ENCODE measurements around the gene STXBP6.

Gene STXBP6

DNA sequence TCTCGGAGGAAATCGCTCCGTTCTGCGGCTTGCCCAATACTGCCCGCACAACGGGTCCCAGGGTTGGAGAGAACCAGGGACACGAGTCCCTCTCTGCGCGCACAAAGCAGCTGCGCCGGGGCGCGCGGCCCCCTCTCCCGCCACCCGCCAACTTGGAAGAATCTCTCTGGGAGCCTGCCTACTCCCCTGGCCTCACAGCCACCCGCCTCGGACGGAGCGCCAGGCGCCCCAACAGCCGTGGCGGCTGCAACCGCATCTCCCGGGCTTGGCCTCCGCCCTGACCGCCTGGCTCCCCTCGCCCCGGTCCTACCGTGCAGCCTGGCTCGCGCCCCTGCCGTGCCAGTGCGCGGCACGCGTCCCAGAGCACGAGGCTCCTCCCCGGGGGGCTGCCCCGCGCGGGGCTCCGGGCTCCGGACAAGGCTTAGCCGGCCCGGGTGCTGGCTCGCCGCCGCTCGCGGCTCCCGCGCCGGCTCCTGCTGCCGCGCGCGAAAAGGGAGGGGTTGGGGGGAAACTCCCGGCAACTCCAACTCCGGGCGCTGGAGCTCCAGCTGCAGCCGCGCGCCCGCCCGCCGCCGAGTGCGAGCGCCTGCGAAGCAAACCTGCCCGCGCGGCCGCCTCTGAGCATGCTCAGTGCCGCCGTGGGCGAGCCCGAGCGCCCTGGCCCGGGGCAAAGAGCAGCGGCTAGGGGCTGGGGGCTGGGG, at the start of gene STXBP6:
STXBP6 (minus strand) TSS at position 580 of the 701 bp plus-strand sequence. CDS start 75,329 bp downstream, outside the sequence.
- peak; percentile 69 for DNase-seq (ENCODE audit: low read depth)

DNA sequence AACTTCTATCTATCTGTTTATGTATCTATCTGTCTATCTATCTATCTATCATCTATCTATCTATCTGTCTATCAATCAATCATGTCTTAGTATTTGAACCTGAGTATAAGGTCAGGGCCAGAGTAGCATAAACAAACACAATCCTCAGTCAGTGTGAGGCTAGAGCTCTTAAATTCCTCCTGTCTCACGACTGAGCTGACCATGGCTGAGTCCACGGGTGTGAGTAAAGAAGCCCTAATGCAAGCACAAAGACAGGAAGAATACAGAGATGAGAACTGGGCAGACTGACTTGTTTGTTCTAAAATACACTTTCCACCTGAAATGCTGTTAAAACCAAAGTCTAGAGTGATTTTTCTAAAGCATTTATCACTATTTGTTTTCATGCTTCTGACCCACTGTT, 47.2 kb upstream of the STXBP6 start:
- DNase-seq (ENCODE audit: low read depth) = no peak

DNA sequence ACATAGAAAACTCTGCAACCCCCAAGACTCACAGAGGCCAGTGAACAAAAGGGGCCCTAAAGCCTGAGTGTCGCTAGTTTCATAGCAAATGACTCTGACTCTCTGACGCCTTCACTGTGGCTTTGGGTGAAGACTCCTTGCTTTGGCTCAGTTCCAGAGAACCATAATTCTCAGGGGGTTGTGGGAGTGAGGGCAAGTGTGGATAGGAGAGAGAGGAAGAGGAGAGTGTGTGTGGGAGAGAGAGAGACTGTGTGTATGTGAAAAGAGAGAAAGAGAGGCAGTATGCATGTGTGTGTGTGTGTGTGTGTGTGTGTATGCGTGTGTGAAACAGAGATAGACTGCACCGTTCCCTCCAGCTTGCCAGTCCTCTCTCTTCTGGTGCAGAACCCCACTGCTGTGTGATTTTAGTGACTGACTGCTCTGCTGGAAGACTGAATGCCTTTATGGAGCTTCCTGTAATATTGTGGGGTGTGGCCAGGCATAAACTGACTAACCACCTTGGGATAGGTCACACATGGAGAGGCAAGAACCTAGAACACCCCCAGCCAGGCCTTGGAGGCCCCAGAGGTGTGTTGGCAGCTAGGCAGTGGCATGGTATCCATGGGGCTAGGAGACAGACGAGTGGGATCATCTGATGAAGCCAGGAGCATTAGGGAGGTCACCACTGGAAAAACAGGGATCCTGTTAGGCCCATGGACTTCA, 45.9 kb upstream of the STXBP6 start:
- no peak for DNase-seq (ENCODE audit: low read depth)

DNA sequence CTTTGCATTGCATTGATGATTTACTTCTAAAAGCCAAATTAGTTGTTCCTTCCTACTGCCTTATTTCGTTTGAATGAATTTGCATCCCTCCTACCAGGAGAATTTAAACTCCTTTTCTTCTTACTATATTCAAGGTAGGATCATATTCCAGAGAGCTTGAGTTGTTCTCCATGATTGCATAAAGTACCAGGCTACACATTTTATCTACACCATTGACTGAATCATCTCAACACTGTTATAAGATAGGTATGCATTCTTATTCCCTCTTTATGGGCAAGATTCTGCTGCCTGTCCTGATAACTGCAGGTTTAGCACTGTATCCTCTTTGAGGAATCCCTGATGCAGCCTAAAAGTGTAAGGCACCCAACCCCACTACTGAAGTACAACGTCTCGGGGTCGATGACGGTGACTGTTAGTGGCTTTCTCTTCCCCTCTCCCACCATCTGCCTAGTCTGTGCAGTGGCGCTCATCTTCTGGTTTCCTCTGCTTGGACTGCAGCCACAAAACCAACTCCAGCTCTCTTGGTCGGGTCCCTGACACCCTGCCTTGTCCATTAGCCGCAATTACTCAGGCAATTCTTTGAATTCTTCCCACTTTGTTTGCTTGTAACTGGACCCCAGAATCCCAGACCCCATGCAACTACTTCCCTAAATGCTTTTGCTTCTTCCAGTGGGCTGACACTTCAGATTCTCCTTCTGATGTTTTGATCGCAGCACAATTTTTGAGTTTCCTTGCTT, 44.4 kb upstream of the STXBP6 start:
- no peak for DNase-seq (ENCODE audit: low read depth)

DNA sequence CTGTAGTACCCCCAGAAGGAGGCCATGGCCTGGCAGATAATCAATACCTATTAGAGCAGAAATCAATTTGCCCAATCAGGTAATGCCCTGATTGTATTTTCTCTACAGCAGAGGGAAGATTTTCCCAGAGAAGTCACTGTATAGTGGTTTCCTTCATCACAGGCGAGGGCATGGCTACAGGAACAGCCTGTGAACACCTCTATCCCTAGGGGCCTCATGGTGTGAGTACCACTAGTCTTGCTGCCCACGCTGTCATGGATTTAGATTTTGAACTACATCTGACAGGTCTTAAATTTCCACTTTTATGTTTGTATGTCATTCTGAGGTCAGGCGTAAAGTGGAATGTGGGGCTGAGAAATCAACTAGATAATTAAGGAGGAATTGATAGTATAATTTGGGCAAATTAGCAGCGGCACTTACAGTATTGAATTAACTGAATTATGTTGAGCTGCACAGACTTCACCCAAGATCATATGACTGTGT, 42.4 kb upstream of the STXBP6 start:
- no peak for DNase-seq (ENCODE audit: low read depth)

DNA sequence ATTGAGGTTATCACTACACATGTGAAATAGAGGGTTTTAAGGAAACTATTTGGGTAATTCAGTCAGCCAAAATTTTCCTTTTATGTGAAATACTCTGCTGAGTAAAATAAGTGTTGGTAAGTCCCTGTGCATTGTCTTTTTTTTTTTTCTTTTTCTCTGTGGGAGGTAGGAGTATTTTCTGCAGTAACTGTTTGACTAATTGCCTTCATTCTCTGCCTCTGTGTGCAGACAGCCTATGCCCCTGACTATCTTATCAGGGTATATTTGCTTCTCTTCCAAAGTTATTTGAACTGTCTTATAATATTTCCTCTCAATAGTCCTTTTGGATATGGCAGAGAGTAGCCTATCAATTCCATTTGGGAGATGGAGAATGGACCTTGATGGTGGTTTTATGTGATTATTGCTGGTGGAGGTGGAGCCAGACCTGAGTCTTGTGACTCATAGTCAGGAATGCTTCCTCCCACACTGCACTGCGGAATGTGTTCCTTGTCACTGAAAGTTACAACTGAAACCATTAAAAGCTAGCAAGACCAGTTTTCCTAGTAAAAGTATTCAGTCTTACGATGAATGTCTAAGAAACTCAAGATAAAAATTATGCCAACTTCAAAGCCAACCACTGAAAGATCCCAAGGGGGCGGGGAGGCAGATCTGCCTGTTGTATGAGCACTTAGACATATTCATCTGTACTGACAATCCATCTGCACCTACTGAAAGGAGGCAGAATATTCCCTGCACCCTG, 40.9 kb upstream of the STXBP6 start:
- DNase-seq (ENCODE audit: low read depth) = no peak

DNA sequence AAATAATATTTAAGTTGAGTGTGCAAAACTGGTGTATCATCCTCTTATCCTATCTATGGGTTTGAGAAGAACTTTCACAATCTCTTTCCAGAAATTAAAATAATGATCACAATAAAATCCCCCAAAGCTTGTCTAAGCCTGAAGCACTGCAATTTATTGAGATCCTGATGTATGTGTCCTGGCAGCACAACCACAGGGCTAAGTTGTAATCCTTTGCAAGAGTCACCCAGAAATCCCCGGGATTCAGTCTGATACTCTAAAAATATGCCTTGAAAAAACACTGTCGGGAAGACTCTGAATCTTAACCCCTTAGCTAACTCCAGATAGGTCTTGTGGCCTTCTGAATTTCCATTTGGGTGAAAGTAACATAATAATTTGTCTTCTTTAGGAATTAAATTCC, 40.3 kb upstream of the STXBP6 start:
- DNase-seq (ENCODE audit: low read depth) = no peak

DNA sequence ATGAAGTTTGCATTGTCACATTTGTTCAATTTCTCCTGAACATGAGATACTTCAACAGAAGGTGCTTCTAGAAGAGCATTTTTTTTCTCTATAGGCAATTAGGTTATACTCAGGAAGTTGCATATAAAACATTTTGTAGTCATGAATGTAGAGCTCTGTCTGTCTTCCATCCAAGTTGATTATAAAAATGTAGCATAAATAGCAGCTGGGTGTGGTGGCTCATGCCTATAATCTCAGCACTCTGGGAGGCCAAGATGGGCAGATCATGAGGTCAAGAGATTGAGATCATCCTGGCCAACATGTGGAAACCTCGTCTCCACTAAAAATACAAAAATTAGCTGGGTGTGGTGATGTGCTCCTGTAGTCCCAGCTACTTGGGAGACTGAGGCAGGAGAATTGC, 39.5 kb upstream of the STXBP6 start:
- DNase-seq (ENCODE audit: low read depth) = no peak

DNA sequence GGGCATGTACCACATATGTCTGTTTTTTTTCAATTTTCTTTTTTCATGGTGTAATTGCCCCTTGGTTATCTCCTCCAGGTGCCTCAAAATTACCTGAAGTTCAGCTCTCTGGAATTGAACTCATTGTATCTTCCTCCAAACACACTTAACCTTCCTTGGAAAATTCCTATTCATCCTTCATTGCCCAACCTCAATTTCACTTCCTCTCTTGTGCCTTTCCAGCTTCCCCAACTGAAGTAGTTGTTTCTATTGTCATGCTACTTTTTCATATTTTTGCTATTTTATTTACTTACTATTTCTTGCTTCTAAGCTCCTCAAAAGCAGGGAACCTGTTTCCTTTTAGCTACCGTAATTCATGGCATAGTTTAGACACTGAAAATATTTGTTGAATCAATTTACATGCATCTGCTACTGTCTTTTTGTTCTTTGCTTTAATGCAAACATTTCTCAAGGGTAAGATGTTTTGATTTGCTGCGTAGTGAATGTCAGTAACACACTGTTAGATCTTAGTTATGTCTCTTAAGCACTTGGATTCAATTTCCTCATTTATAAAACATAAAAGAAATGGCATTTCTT, 37.0 kb upstream of the STXBP6 start:
- DNase-seq (ENCODE audit: low read depth) = no peak

DNA sequence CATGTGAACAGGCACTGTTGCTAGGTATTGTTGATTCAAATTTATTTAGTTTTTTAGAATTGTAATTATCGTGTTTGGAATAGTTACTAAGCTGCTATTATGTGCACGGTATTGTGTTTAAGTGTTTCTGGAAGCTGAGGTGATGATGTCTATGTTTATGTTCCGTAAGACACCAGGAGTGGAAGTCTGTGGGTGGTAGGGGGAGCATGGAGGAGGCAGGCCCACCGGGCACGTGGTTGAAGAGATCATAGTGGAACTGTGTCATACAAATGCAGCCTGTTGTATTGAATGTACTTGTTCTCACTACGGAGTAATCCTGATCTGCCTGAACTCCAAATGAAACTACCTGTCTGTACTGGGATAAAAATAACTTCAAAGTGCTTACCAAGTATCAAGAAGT, 36.1 kb upstream of the STXBP6 start:
- DNase-seq (ENCODE audit: low read depth) = no peak

DNA sequence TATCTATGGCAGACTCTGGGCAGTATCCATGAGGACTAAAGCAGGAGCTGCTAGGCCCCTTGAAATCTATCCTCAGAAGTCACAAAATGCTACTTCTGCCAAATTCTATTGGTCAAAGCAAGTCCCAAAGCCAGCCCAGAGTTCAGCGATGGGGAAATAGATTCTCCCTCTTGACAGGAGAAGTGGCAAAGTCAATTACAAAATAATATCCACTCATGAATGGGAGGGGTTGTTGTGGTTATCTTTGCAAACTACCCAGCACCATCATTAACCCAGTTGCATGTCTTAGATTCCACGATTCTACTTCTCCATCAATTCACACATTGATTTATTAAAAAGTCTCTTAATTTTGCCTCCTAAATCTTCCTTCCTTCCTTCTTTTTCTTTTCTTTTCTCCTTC, 30.7 kb upstream of the STXBP6 start:
- no peak for DNase-seq (ENCODE audit: low read depth)

DNA sequence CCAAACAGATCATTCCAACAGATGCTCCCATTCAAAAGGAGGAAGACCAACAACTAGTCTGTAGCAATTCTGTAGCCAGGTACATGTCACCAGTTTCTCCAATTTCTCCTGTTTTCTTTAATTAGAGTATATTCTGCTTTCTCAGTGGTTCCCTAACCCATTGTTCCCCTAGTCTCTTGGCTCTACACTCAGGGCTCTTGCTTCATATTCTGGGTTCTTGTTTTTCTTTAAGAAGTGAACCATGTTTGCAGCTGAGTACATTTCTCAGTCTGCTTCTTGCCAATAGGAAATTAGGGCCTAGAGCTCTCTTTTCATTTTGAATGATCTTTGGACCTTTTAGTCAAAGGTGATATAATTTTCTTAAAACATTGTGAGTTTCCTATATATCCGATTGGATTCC, 29.4 kb upstream of the STXBP6 start:
- no peak for DNase-seq (ENCODE audit: low read depth)

DNA sequence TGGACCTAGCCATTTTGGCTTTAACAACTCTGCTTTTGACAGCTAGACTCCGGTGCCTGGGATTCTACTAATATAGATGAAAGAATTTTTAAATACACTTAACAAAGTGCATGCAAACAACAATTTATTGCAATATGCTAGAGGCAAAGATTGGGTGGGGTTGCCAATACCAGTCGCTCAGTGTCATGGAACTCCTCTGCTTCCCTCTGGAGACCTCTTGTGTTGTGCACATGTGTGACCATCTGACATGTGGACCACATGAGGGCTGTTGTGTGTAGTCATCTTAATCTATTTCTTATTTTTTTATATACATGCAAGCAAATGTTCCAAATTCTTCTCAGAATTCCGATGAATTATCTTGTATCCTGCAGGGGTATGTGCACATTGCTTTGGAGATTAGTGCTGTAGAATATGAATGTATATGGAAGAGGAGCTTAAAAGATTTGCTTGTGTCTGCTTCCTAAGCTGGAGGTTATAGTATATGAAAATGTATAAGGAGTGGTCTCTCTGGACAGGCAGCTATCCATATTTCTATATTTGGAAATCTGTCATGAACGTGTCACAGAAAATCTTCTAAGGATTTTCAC, 24.2 kb upstream of the STXBP6 start:
- DNase-seq (ENCODE audit: low read depth) = no peak

DNA sequence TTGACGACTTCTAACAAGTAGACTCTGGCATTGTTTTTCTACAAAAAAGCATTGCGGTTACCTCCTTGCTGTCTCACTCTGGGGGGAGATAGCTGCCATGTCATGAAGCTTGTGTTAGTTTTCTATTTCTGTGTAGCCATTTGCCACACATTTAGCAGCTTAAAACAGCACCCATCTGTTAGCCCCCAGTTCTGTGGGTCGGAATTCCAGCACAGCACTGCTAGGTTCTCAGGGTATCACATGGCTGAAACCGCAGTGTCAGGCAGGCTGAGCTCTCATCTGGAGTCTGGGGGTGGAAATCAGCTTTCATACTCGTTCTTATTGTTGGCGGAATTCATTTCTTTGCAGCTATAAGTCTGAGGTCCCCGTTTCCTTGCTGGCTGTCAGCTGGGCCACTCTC, 19.9 kb upstream of the STXBP6 start:
- DNase-seq (ENCODE audit: low read depth) = no peak

DNA sequence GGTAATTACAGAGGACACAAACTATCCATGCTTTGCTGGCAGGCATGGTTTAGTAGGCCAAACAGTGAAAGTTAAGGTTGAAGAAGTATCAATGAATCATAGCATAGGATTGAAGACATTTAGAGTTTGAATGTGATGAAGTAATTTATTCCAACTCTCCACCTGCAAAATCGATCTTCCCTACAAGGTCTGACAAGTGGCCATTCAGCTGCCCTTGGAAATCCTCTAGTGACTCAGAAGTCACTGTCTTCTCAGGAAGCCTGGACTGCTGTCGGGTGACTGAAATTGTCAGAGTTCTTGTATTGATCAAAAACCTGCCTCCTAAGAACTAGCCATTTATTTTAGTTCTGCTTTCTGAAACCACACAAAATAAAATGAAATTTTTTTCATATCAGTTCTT, 17.7 kb upstream of the STXBP6 start:
- DNase-seq (ENCODE audit: low read depth) = no peak

DNA sequence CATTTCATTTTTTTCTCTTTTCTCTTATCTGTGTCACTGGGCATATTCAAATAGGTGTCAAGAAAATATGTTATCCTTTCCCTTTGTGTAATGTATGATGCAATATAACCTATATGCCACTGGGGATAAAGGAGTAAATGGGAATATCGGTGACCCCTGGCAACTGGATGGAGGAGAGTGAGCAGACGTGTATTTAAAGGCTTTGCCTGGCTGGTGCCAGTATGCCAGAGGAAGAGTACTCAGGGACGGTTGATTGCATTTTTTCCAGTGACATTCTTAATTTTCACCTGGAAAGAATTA, 12.0 kb upstream of the STXBP6 start:
- DNase-seq (ENCODE audit: low read depth) = no peak

DNA sequence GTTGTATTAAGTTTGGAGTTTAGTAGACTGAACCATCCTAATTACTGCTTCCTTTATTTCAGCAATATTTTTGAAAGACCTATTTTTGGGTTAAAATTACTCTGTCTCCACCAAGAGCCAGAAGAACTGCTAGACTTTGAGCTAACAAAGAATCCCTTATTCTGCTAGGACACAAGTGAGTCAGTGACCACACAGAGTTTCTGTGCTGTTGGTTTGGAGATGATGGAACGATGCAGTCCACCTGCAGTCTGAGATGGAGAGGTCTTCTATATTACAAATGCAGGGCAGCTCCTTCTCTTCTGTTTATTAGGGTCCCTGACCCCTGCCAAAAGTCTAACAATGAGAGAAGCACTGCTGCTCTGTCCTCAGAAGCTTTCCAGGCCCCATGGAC, 6.7 kb upstream of the STXBP6 start:
- no peak for DNase-seq (ENCODE audit: low read depth)

DNA sequence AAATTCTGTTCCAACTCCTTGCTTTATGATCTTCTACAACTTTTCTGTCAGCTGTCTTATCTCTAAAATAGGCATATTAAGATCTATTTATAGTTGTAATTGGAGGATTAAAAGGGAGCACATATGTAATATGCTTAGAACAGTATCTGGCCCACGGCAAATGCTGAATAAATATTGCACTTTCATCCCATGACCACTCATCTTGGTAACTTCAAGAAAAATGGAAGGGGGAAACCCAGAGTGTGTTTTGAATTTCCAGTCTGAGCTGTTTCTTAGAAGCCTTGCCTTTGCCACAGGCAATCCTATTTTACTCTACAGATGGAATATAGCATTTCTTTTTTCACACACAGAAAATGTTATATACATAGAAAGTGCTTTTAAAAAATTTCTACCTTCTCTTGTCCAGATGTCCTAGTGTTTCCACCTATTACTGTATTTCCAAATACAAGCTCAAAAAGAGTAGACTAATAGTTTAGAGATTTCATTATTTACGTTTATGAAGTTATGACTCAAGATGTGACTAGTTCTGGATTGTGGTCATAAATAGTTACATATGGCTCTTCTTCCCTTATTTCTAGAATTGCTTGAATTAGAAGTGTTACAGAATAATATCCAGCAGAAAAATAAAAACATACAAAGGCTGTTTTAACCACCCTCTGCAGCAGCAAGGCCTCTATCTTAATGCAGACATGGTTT, 6.2 kb upstream of the STXBP6 start:
- DNase-seq (ENCODE audit: low read depth) = peak; percentile 42

DNA sequence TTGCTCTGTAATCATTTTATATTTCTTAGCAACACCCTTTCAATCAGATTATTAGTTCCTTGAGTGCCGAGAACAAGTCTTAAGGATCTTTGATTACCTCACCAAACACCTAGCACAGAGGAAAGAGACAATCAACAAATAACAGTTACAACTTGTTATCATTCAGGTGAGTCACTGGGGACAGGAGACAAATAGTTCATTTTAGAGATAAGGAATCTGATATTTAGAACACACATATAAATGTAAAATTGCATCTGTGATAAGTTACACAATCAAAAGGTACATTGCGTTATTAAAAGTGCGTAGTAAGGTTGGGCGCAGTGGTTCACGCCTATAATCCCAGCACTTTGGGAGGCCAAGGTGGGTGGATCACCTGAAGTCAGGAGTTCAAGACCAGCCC, 5.1 kb upstream of the STXBP6 start:
- no peak for DNase-seq (ENCODE audit: low read depth)

DNA sequence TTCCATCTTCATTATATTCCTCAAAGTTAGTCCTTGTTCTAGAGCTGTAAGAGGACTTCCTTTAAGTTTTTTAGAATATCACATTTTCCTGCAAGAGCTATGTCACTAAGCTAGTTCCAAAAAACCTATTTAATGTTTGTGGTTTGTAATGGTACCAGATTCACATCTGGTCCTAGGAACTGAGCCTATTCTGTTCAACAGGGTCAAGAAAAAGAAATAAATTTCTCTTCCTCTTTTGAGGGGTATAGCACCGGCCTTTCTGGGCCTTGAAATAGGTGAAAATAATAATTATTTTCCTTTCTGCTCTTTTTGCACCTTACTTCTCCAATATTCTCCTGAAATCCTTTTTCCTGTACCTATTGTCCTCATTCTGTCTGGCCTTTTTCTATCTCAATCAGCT, 3.6 kb upstream of the STXBP6 start:
- DNase-seq (ENCODE audit: low read depth) = no peak

DNA sequence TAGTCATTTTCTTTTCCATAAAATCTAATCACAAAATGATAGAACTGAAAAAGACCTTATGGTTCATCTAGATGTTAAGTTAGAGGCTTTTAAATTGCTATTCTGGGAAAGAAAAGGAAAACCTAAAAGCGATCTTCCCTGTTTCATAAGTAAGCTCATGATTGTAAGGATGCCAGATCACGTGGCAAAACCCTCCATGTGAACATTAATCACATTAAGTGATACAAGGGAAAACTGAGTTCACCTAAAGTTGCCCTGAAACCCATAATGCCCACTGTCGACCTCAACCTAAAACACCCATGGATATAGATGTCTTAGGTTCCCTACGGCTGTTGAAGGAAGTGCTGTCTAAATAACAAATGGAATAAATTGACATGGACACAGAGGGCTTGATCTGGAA, 3.0 kb upstream of the STXBP6 start:
- DNase-seq (ENCODE audit: low read depth) = no peak
